Spleen (tissue), 11 donors: ENCODE results near the gene ZNF532. TPM values are rescaled to one million over a fixed set of nuclear protein-coding genes. Genes with fewer than 3 reads are reported as not detected.
"Not testable (repeated sequence)": the region's sequence is repeated elsewhere in the genome, so short reads cannot be mapped to it uniquely, and the experiment has no call there.

Source experiments
- DNase-seq: peaks from one replicate; pipeline ENCODE4 v3.0.0-alpha.2; 2020
- H3K27ac ChIP-seq, 8 donors: fragments of 200-600 bp; sonication (generic) in 7 of 8; 1 replicate in 4 of 8; 2 replicates in 4 of 8; pipeline versions ENCODE4 v1.5.0 to v1.8.0; 2016 to 2021; ENCODE audit warnings: inconsistent platforms in 4 of 8, mild to moderate bottlenecking in 4 of 8, moderate library complexity in 1 of 8
- H3K27me3 ChIP-seq, 7 donors: fragments of 200-600 bp; sonication (generic) in 6 of 7; replicated peaks in 1 of 7; 1 replicate in 4 of 7; 2 replicates in 3 of 7; pipeline versions ENCODE4 v1.5.0 to v1.8.0; 2016 to 2021; ENCODE audit warnings: inconsistent platforms in 3 of 7, mild to moderate bottlenecking in 1 of 7
- H3K36me3 ChIP-seq, 6 donors: fragments of 200-600 bp; sonication (generic) in 5 of 6; 1 replicate in 4 of 6; 2 replicates in 2 of 6; pipeline versions ENCODE4 v1.5.0 to v1.8.0; 2016 to 2021; ENCODE audit warnings: inconsistent platforms in 2 of 6
- H3K4me1 ChIP-seq, 6 donors: fragments of 200-600 bp; sonication (generic) in 5 of 6; 1 replicate in 3 of 6; 2 replicates in 3 of 6; pipeline versions ENCODE4 v1.5.0 to v1.8.0; 2016 to 2021; ENCODE audit warnings: inconsistent platforms in 3 of 6
- H3K4me3 ChIP-seq, 8 donors: fragments of 200-600 bp; sonication (generic) in 7 of 8; 1 replicate in 4 of 8; 2 replicates in 4 of 8; pipeline versions ENCODE4 v1.5.0 to v1.8.0; 2016 to 2021; ENCODE audit warnings: inconsistent platforms in 4 of 8, mild to moderate bottlenecking in 4 of 8, moderate library complexity in 2 of 8
- H3K9me3 ChIP-seq, 8 donors: fragments of 200-600 bp; sonication (generic) in 7 of 8; 1 replicate in 4 of 8; 2 replicates in 4 of 8; pipeline versions ENCODE4 v1.5.0 to v1.8.0; 2016 to 2021; ENCODE audit warnings: inconsistent platforms in 4 of 8
- CTCF ChIP-seq, 11 experiments: fragments of 200-600 bp in 7 of 11; fragments of 450-650 bp in 4 of 11; sonication (generic) in 4 of 11; IDR thresholded peaks in 8 of 11; conservative IDR thresholded peaks in 3 of 11; 1 replicate in 7 of 11; 2 replicates in 4 of 11; pipeline versions ENCODE4 v1.4.0 to v1.8.0; 2016 to 2021; ENCODE audit warnings: antibody characterized with exemption in 11 of 11, inconsistent platforms in 4 of 11, mild to moderate bottlenecking in 1 of 11
- POLR2A ChIP-seq, 3 donors: fragments of 450-650 bp; IDR thresholded peaks; one replicate each; pipeline ENCODE4 v1.5.1; 2017; ENCODE audit warnings: antibody characterized with exemption in 3 of 3, mild to moderate bottlenecking in 1 of 3
- POLR2AphosphoS5 ChIP-seq, 3 donors: sonication (generic); formaldehyde crosslinking; IDR thresholded peaks; one replicate each; pipeline ENCODE4 v1.5.1; 2017; ENCODE audit warnings: antibody characterized with exemption in 3 of 3
- WGBS, 5 donors: extraction: QIAGEN DNeasy Blood & Tissue Kit in 3 of 5; methylation state at CpG; one replicate each; pipeline versions ENCODE4 v1.1.5 to v1.1.7; 2013 to 2018; 5-methylcytosine and 5-hydroxymethylcytosine counted together
- intact Hi-C: fragments of 100-400 bp; cut with DNase I; formaldehyde crosslinking; loops from one replicate; pipeline ENCODE4 v1.15.0; 2023; ENCODE audit warnings: low total_unique reads
- polyA plus RNA-seq, 3 donors: library from polyadenylated mRNA; stranded (reverse); fragments of 200-250 nt; gene quantifications; one replicate each; pipeline ENCODE4 v1.2.1, GENCODE V29; 2013
- total RNA-seq, 7 donors: library from RNA; depleted of rRNA in 3 of 7; stranded (reverse); fragments of >200 nt in 3 of 7; fragmentation: NEBNext Ultra II Directional in 4 of 7; extraction: Animal tissue kit (Norgen Biotek cat#: 25700) in 4 of 7; gene quantifications; one replicate each; pipeline versions ENCODE4 v1.1.0 to v1.2.1, GENCODE V29; 2016 to 2021
- donor health status: healthy with polysubstance abuse.
- donor health status: DM: no; HTN: no; CAD: no; lungs with moderate emphysema.
- donor health status: DM: no; HTN: no; CAD: no.
- donor health status: Bipolar disorder and iron deficiency.
- donor health status: healthy.
- donor health status: DM: no; HTN: no; CAD: no.
- donor health status: DM: yes; HTN: yes; CAD: no.

Gene ZNF532
- total and polyA plus RNA-seq, 10 donors = 5.2 to 64.8 (median 42.4) TPM

DNA sequence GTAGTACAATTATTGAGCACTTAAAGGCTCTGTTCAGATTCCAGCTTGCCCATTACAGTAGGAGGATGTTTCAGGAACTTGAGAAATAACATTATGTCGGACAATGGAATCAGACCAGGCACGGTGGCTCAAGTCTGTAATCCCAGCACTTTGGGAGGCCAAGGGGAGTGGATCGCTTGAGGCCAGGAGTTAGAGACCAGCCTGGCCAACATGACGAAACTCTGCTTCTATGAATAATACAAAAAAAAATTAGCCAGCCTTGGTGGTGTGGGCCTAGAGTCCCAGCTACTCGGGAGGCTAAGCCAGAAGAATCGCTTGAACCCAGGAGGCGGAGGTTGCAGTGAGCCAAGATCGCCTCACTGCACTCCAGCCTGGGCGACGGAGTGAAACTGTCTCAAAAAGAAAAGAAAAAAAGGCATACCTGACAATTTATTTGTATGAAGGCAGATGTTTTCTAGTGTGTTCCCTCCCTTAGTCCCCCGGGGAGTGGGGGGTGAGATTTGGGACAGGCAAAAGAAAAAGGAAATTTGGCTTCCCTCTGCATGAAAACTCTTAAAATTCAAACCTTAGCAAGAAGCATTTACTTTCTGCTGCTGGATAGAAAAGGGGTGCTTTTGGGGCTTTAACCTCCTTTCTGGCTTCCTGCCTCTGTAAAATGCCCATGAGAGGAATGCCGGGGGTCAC, 13.7 kb upstream of the ZNF532 start:
- Histone ChIP-seq H3K4me1 (peaks cover 0 to 21% (median 11%) of the 10 kb centered on the region in 6 donors), H3K27ac (no peak overlapping the region), H3K9me3 (no peaks in the 10 kb centered on the region), H3K4me3 (no peak overlapping the region), H3K36me3 (no peaks in the 10 kb centered on the region), H3K27me3 (peaks cover 0 to 10% (median 0%) of the 10 kb centered on the region in 7 donors)
- intact Hi-C loops = no loop called here
- TF ChIP-seq CTCF (IDR thresholded peaks at IDR 0.05 in 8 of 11, conservative IDR thresholded peaks at IDR 0.05 in 3 of 11) (no peak), POLR2AphosphoS5 (IDR thresholded peaks at IDR 0.05) (no peak), POLR2A (IDR thresholded peaks at IDR 0.05) (no peak)
- WGBS, 5 donors = 84 to 92% (median 88%) methylated on average over 12 of the region's 12 CpGs
- DNase-seq = no peak

DNA sequence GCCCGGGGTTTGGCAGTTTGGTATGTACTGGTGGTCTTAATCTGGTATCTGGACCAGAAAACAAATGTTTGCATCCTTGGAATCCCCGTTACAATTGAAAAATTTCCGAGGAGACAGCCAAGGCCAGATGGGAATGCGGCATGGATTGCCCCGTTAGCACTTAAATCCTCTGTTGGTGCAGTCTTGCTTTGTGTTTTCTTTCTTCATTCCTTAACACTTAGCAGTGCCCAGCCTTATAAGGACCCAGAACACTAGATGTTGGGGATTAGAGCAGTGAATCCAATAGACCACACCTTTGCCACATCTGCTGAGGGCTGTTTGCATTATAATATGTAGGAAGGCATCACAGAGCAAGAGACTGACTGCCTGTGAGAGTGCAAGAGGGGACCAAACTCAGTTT, 12.8 kb upstream of the ZNF532 start:
- no peak overlapping the region for H3K4me3 ChIP-seq
- intact Hi-C loops = no loop called here
- peaks cover 0 to 10% (median 0%) of the 10 kb centered on the region in 7 donors for H3K27me3 ChIP-seq
- H3K4me1 ChIP-seq = peaks cover 0 to 14% (median 10%) of the 10 kb centered on the region in 6 donors
- H3K27ac ChIP-seq = no peak overlapping the region
- no peaks in the 10 kb centered on the region for H3K36me3 ChIP-seq
- H3K9me3 ChIP-seq = no peaks in the 10 kb centered on the region
- no peak for DNase-seq
- no peak for TF ChIP-seq CTCF (IDR thresholded peaks at IDR 0.05 in 8 of 11, conservative IDR thresholded peaks at IDR 0.05 in 3 of 11)
- TF ChIP-seq POLR2AphosphoS5 (IDR thresholded peaks at IDR 0.05) = no peak
- WGBS, 5 donors = 64 to 77% (median 76%) methylated on average over 5 of the region's 5 CpGs

DNA sequence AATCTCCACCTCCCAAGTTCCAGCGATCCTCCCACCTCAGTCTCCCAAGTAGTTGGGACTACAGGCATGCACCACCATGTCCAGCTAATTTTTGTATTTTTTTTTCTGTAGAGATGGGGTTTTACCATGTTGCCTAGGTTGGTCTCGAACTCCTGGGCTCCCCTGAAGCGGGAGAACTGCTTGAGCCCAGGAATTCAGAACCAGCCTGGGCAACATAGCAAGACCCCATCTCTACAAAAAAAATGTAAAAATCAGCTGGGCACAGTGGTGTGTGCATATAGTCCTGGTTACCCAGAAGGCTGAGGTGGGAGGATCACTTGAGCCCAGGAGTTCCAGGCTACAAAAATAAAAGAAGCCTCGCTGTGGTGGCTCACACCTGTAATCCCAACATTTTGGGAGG, 12.0 kb upstream of the ZNF532 start:
- no peak overlapping the region for H3K27ac ChIP-seq
- H3K4me1 ChIP-seq = peaks cover 0 to 7% (median 3%) of the 10 kb centered on the region in 6 donors
- TF ChIP-seq POLR2AphosphoS5 (IDR thresholded peaks at IDR 0.05) (no peak), POLR2A (IDR thresholded peaks at IDR 0.05) (no peak), CTCF (IDR thresholded peaks at IDR 0.05 in 8 of 11, conservative IDR thresholded peaks at IDR 0.05 in 3 of 11) (no peak)
- H3K36me3 ChIP-seq = no peaks in the 10 kb centered on the region
- WGBS, 5 donors = 82 to 99% (median 92%) methylated on average over 4 of the region's 4 CpGs
- no peak overlapping the region for H3K4me3 ChIP-seq
- intact Hi-C loops = no loop called here
- no peaks in the 10 kb centered on the region for H3K9me3 ChIP-seq
- H3K27me3 ChIP-seq = peaks cover 0 to 3% (median 0%) of the 10 kb centered on the region in 7 donors
- DNase-seq = no peak

- 86 to 95% (median 91%) methylated on average over 3 of the region's 3 CpGs for WGBS, 5 donors
- DNase-seq = no peak
- Histone ChIP-seq H3K9me3 (no peaks in the 10 kb centered on the region), H3K4me3 (no peak overlapping the region), H3K36me3 (no peaks in the 10 kb centered on the region), H3K4me1 (peaks cover 0 to 3% (median 0%) of the 10 kb centered on the region in 6 donors), H3K27me3 (no peaks in the 10 kb centered on the region), H3K27ac (no peak overlapping the region)
- TF ChIP-seq CTCF (IDR thresholded peaks at IDR 0.05 in 8 of 11, conservative IDR thresholded peaks at IDR 0.05 in 3 of 11) (no peak), POLR2A (IDR thresholded peaks at IDR 0.05) (no peak), POLR2AphosphoS5 (IDR thresholded peaks at IDR 0.05) (no peak)
- intact Hi-C loops = no loop called here
These were observed 11.1 kb upstream of the ZNF532 start for GRCh38 chr18:58853561-58853960.

- DNase-seq, H3K4me3 ChIP-seq, H3K36me3 ChIP-seq, H3K9me3 ChIP-seq, H3K27me3 ChIP-seq, intact Hi-C loops: not testable (repeated sequence)
- 61 to 78% (median 75%) methylated on average over 7 of the region's 7 CpGs for WGBS, 5 donors
- peak overlapping the region in 2 of 8 donors; percentile 22 to 46 for H3K27ac ChIP-seq
- peaks cover 0 to 11% (median 2%) of the 10 kb centered on the region in 6 donors for H3K4me1 ChIP-seq
These were observed 9.2 kb upstream of the ZNF532 start for GRCh38 chr18:58855521-58855920.
